SK-N-SH treated with all-trans-retinoic acid at 6 μM for 48 hours (cell line): Measurements from ENCODE around the gene ZC3H10.

Source experiments
- GLIS3 ChIP-seq: fragments of 250-450 bp; sonication (Bioruptor Pico); IDR thresholded peaks from 2 replicates; pipeline ENCODE4 v1.5.0; 2020; ENCODE audit warnings: mild to moderate bottlenecking, moderate library complexity
- ISL1 ChIP-seq: fragments of 250-450 bp; sonication (Bioruptor Pico); IDR thresholded peaks from 2 replicates; pipeline ENCODE4 v2.1.2; 2022; ENCODE audit warnings: mild to moderate bottlenecking, moderate library complexity
- OSR1 ChIP-seq: fragments of 250-450 bp; sonication (Bioruptor Pico); IDR thresholded peaks from 2 replicates; pipeline ENCODE4 v1.8.0; 2022; ENCODE audit warnings: moderate library complexity, mild to moderate bottlenecking, inconsistent platforms
- PATZ1 ChIP-seq: fragments of 250-450 bp; sonication (Bioruptor Pico); IDR thresholded peaks from 2 replicates; pipeline ENCODE4 v1.8.0; 2020; ENCODE audit warnings: mild to moderate bottlenecking, moderate library complexity, borderline replicate concordance
- TCF4 ChIP-seq: fragments of 250-450 bp; sonication (Bioruptor Pico); IDR thresholded peaks from 2 replicates; pipeline ENCODE4 v1.8.0; 2021; ENCODE audit warnings: mild to moderate bottlenecking, moderate library complexity, borderline replicate concordance
- TOX ChIP-seq: fragments of 250-450 bp; sonication (Bioruptor Pico); IDR thresholded peaks from 2 replicates; pipeline ENCODE4 v1.8.0; 2021; ENCODE audit warnings: mild to moderate bottlenecking, moderate library complexity, borderline replicate concordance
- ZNF565 ChIP-seq: fragments of 450-650 bp; formaldehyde crosslinking; conservative IDR thresholded peaks from 2 replicates; pipeline ENCODE4 v1.5.0; 2020; ENCODE audit warnings: low read depth, mild to moderate bottlenecking, moderate library complexity
- ZNF70 ChIP-seq: fragments of 450-650 bp; formaldehyde crosslinking; IDR thresholded peaks from 2 replicates; pipeline ENCODE4 v1.5.0; 2020; ENCODE audit warnings: mild to moderate bottlenecking, moderate library complexity
- TF ChIP-seq, protein P1 (sequence below): fragments of 250-450 bp; sonication (Bioruptor Pico); IDR thresholded peaks from 2 replicates; pipeline ENCODE4 v1.8.0; 2021; ENCODE audit warnings: low read depth, mild to moderate bottlenecking, moderate library complexity, borderline replicate concordance
- TF ChIP-seq, protein P2 (sequence below): fragments of 250-450 bp; sonication (Bioruptor Pico); IDR thresholded peaks from 2 replicates; pipeline ENCODE4 v1.5.0; 2020; ENCODE audit warnings: mild to moderate bottlenecking, moderate library complexity
- TF ChIP-seq, protein P3 (sequence below): fragments of 250-450 bp; sonication (Bioruptor Pico); IDR thresholded peaks from 2 replicates; pipeline ENCODE4 v1.5.1; 2020; ENCODE audit warnings: low read depth, mild to moderate bottlenecking, moderate library complexity

GRCh38 chr12:56117778-56118687 lies at the start of gene ZC3H10:
- TF ChIP-seq OSR1 (CRISPR knock-in tag), result no peak
- TF ChIP-seq, protein P1, sequence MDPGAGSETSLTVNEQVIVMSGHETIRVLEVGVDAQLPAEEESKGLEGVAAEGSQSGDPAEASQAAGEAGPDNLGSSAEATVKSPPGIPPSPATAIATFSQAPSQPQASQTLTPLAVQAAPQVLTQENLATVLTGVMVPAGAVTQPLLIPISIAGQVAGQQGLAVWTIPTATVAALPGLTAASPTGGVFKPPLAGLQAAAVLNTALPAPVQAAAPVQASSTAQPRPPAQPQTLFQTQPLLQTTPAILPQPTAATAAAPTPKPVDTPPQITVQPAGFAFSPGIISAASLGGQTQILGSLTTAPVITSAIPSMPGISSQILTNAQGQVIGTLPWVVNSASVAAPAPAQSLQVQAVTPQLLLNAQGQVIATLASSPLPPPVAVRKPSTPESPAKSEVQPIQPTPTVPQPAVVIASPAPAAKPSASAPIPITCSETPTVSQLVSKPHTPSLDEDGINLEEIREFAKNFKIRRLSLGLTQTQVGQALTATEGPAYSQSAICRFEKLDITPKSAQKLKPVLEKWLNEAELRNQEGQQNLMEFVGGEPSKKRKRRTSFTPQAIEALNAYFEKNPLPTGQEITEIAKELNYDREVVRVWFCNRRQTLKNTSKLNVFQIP (CRISPR knock-in tag), result 0 out of 2 replicates have a peak, but pooled peaks have one; percentile 20
- TF ChIP-seq TOX (CRISPR knock-in tag), result peak; percentile 85
- TF ChIP-seq ZNF565 (CRISPR knock-in tag), result no peak; the same call in 1 of the 2 replicates
- no peak for TF ChIP-seq ZNF70 (CRISPR knock-in tag)
- peak; percentile 94 for TF ChIP-seq PATZ1 (CRISPR knock-in tag)
- peak; percentile 98 for TF ChIP-seq GLIS3
- no peak for TF ChIP-seq ISL1
- peak; percentile 40; the same call in 1 of the 2 replicates for TF ChIP-seq TCF4 (CRISPR knock-in tag)
- TF ChIP-seq, protein P2, sequence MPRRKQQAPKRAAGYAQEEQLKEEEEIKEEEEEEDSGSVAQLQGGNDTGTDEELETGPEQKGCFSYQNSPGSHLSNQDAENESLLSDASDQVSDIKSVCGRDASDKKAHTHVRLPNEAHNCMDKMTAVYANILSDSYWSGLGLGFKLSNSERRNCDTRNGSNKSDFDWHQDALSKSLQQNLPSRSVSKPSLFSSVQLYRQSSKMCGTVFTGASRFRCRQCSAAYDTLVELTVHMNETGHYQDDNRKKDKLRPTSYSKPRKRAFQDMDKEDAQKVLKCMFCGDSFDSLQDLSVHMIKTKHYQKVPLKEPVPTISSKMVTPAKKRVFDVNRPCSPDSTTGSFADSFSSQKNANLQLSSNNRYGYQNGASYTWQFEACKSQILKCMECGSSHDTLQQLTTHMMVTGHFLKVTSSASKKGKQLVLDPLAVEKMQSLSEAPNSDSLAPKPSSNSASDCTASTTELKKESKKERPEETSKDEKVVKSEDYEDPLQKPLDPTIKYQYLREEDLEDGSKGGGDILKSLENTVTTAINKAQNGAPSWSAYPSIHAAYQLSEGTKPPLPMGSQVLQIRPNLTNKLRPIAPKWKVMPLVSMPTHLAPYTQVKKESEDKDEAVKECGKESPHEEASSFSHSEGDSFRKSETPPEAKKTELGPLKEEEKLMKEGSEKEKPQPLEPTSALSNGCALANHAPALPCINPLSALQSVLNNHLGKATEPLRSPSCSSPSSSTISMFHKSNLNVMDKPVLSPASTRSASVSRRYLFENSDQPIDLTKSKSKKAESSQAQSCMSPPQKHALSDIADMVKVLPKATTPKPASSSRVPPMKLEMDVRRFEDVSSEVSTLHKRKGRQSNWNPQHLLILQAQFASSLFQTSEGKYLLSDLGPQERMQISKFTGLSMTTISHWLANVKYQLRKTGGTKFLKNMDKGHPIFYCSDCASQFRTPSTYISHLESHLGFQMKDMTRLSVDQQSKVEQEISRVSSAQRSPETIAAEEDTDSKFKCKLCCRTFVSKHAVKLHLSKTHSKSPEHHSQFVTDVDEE, result no peak
- TF ChIP-seq, protein P3, sequence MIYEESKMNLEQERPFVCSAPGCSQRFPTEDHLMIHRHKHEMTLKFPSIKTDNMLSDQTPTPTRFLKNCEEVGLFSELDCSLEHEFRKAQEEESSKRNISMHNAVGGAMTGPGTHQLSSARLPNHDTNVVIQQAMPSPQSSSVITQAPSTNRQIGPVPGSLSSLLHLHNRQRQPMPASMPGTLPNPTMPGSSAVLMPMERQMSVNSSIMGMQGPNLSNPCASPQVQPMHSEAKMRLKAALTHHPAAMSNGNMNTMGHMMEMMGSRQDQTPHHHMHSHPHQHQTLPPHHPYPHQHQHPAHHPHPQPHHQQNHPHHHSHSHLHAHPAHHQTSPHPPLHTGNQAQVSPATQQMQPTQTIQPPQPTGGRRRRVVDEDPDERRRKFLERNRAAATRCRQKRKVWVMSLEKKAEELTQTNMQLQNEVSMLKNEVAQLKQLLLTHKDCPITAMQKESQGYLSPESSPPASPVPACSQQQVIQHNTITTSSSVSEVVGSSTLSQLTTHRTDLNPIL (CRISPR knock-in tag), result peak; percentile 83
